GM12875 (cell line): ENCODE measurements around the gene KCNIP4.
"Not testable (repeated sequence)": the region's sequence is repeated elsewhere in the genome, so short reads cannot be mapped to it uniquely, and the experiment has no call there.

ENCODE experiments used
- H3K4me3 ChIP-seq: one replicate; pipeline ENCODE4 v1.5.1; 2011; ENCODE audit warnings: low read depth, low read length, control low read depth
- CTCF ChIP-seq: IDR thresholded peaks from 2 replicates; pipeline ENCODE4 v1.5.1; 2011; ENCODE audit warnings: low read depth, mild to moderate bottlenecking, control low read depth, inconsistent platforms, low read length, moderate library complexity, borderline replicate concordance; ENCODE audit not compliant: insufficient read depth

The KCNIP4 gene

GRCh38 chr4:21948347-21949072 lies at the start of gene KCNIP4:
KCNIP4 (minus strand) TSS chr4:21948772.
- H3K4me3 ChIP-seq = no peak within 1 kb of the TSS
- no peak for TF ChIP-seq CTCF

- H3K4me3 ChIP-seq = not testable (repeated sequence)
Measured at GRCh38 chr4:21996618-21997017, 48.0 kb upstream of the KCNIP4 start.

GRCh38 chr4:21992330-21992729 lies 43.8 kb upstream of the KCNIP4 start:
- no peak for TF ChIP-seq CTCF
- no peak overlapping the region for H3K4me3 ChIP-seq

- TF ChIP-seq CTCF = no peak
- H3K4me3 ChIP-seq = no peak overlapping the region
Measured at GRCh38 chr4:21991562-21991961, 43.0 kb upstream of the KCNIP4 start.

- H3K4me3 ChIP-seq = no peak overlapping the region
- no peak for TF ChIP-seq CTCF
Measured at GRCh38 chr4:21991050-21991449, 42.5 kb upstream of the KCNIP4 start.

GRCh38 chr4:21989351-21989750 lies 40.8 kb upstream of the KCNIP4 start:
- no peak overlapping the region for H3K4me3 ChIP-seq
- no peak for TF ChIP-seq CTCF

GRCh38 chr4:21986307-21986706 lies 37.7 kb upstream of the KCNIP4 start:
- no peak for TF ChIP-seq CTCF
- H3K4me3 ChIP-seq = no peak overlapping the region

- TF ChIP-seq CTCF = no peak
- no peak overlapping the region for H3K4me3 ChIP-seq
Measured at GRCh38 chr4:21982087-21982486, 33.5 kb upstream of the KCNIP4 start.
